Calu3 (cell line): ENCODE data around the gene OSTN. TPM values are rescaled to one million over a fixed set of nuclear protein-coding genes. Genes with fewer than 3 reads are reported as not detected.
"Not testable (repeated sequence)": the region's sequence is repeated elsewhere in the genome, so short reads cannot be mapped to it uniquely, and the experiment has no call there.

Source experiments
- BruUV-seq: library from RNA; stranded (reverse); fragments of 400-500 nt; replicated peaks from 2 replicates; lab custom pipeline; 2021; lab: Mats Ljungman, UMichigan
- CTCF ChIA-PET: fragments of 300-600 bp; sonication (Branson Sonifier 250); formaldehyde crosslinking; loops from one replicate; lab custom pipeline; 2022; ENCODE audit warnings: antibody characterized with exemption; lab: Charles Lee
- DNase-seq: peaks from one replicate; pipeline ENCODE4 v3.0.0; 2022
- H3K27ac Mint-ChIP-seq: one replicate; pipeline ENCODE4 v1.8.0; 2022; ENCODE audit warnings: mixed read lengths; ENCODE audit not compliant: unreplicated experiment
- H3K27me3 Mint-ChIP-seq: one replicate; pipeline ENCODE4 v1.8.0; 2022; ENCODE audit warnings: mixed read lengths; ENCODE audit not compliant: unreplicated experiment
- H3K36me3 Mint-ChIP-seq: one replicate; pipeline ENCODE4 v1.8.0; 2022; ENCODE audit warnings: mild to moderate bottlenecking, moderate library complexity, mixed read lengths; ENCODE audit not compliant: insufficient read depth, unreplicated experiment
- H3K4me1 Mint-ChIP-seq: one replicate; pipeline ENCODE4 v1.8.0; 2022; ENCODE audit warnings: mild to moderate bottlenecking, low read depth, mixed read lengths; ENCODE audit not compliant: unreplicated experiment
- H3K4me3 Mint-ChIP-seq: one replicate; pipeline ENCODE4 v1.8.0; 2022; ENCODE audit warnings: mild to moderate bottlenecking, low read depth, moderate library complexity, mixed read lengths; ENCODE audit not compliant: unreplicated experiment
- H3K9me3 Mint-ChIP-seq: one replicate; pipeline ENCODE4 v1.8.0; 2022; ENCODE audit warnings: low read depth, mixed read lengths; ENCODE audit not compliant: unreplicated experiment
- intact Hi-C: fragments of 100-400 bp; cut with micrococcal nuclease; formaldehyde crosslinking; loops from one replicate; pipeline ENCODE4 v1.10.0; 2022; ENCODE audit not compliant: unreplicated experiment
- total RNA-seq: library from RNA; stranded (reverse); gene quantifications from 2 replicates; pipeline ENCODE4 v1.2.3, GENCODE V29; 2022
- TF ChIP-seq, protein P1 (sequence below): fragments of 200-600 bp; IDR thresholded peaks from one replicate; pipeline ENCODE4 v1.8.0; 2022; ENCODE audit warnings: antibody characterized with exemption; ENCODE audit not compliant: unreplicated experiment

OSTN gene
- total RNA-seq, 1 experiment from 2014 or later = not detected

DNA sequence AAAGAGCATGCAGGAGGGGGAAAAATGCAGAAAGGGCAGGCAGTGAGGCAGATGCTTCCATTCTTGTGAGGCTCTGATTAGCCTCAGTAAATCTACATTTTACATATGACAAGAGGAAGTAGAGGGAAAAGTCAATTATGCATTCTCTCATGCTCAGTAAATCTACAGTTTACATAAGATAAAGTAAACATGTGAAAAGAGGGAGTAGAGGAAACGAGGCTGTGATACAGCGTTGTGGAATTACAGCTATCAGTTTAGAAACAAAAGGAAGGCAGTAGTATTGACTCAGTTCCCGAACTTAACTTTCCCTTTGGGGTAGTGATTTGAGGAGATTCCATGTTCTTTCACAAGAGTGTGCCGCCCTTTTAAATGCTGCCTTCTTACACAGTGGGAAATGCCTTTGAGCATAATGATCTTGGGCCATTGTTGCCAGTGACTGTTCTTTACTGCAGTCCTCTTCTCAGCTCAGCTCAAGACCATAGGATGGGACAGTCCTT, 39.3 kb downstream of the OSTN start:
- Mint-ChIP-seq H3K27me3 (no peaks in the 10 kb centered on the region), H3K36me3 (peaks cover 5% of the 10 kb centered on the region), H3K4me1 (peaks cover 53% of the 10 kb centered on the region), H3K4me3 (peak overlapping the region; percentile 39), H3K27ac (peak overlapping the region; percentile 51), H3K9me3 (no peaks in the 10 kb centered on the region)
- TF ChIP-seq, protein P1, sequence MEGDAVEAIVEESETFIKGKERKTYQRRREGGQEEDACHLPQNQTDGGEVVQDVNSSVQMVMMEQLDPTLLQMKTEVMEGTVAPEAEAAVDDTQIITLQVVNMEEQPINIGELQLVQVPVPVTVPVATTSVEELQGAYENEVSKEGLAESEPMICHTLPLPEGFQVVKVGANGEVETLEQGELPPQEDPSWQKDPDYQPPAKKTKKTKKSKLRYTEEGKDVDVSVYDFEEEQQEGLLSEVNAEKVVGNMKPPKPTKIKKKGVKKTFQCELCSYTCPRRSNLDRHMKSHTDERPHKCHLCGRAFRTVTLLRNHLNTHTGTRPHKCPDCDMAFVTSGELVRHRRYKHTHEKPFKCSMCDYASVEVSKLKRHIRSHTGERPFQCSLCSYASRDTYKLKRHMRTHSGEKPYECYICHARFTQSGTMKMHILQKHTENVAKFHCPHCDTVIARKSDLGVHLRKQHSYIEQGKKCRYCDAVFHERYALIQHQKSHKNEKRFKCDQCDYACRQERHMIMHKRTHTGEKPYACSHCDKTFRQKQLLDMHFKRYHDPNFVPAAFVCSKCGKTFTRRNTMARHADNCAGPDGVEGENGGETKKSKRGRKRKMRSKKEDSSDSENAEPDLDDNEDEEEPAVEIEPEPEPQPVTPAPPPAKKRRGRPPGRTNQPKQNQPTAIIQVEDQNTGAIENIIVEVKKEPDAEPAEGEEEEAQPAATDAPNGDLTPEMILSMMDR = no peak
- BruUV-seq = no TSS peak
- DNase-seq = no peak
- intact Hi-C loops = loop anchor here (5.0 kb wide), 1 partner anchor 96 kb away; no protein-coding TSS in a partner anchor
- CTCF ChIA-PET = interaction anchor here (1.0 to 1.1 kb wide), 2 partner anchors 24 to 1114 kb away, joined by 3 read pairs; no protein-coding TSS in a partner anchor

DNA sequence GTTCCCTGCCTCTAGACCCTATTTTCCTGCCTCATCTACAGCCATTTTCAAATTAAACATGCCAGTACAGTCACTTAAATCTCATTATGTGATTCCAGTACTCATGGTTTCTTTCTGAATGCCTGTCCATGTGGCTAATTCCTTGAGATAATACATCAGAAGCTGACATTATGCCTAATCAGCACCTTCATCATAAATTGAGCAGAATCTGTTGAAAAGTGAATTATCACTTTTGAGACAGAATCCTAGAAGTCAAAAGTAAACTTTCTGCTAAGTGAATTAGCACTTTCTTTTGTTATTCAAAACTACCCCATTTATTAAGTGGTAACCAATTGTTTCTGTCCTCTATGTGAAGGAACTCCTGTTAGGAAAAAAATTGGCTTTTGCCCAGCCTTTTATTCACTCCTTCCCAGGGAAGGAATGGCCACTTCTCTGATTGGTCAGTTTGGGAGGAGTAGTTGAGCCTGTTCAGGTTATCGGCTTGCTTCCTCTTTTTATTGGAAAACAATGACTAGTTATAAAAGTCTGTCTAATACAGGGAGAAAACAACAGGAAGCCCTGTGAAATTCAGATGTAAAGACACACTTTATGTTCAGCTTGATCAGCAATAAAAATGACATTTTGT, 40.5 kb downstream of the OSTN start:
- BruUV-seq = no TSS peak
- H3K27me3 Mint-ChIP-seq = no peaks in the 10 kb centered on the region
- H3K4me3 Mint-ChIP-seq = no peak overlapping the region
- H3K36me3 Mint-ChIP-seq = peaks cover 5% of the 10 kb centered on the region
- no peaks in the 10 kb centered on the region for H3K9me3 Mint-ChIP-seq
- H3K4me1 Mint-ChIP-seq = peaks cover 53% of the 10 kb centered on the region
- TF ChIP-seq, protein P1 = no peak
- H3K27ac Mint-ChIP-seq = no peak overlapping the region
- no peak for DNase-seq
- CTCF ChIA-PET = no interaction called here
- intact Hi-C loops = loop anchor here (5.0 to 10.0 kb wide), 2 partner anchors 97 to 115 kb away; no protein-coding TSS in a partner anchor

DNA sequence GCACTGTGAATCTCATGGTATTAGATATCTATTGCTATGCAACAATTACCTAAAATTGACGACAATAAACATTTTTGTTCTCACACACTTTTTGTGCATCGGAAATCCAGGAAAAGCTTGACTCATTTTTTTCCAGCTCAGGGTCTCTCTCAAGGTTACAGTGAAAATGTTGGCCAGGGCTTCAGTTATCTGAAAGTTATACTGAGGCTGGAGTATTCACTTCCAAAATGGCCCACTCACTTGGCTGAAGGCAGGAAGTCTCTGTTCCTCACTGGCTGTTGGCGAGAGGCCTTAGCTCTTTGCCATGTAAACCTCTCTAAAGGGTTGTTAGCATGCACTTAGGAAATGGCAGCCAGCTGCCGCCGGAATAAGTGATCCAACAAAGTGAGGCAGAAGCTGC, 41.4 kb downstream of the OSTN start:
- Mint-ChIP-seq H3K9me3 (no peaks in the 10 kb centered on the region), H3K4me1 (peaks cover 50% of the 10 kb centered on the region), H3K36me3 (peaks cover 5% of the 10 kb centered on the region), H3K4me3 (no peak overlapping the region), H3K27me3 (no peaks in the 10 kb centered on the region), H3K27ac (no peak overlapping the region)
- CTCF ChIA-PET = interaction anchor here (0.5 to 0.6 kb wide), 2 partner anchors 59 to 262 kb away, joined by 3 to 4 read pairs; no protein-coding TSS in a partner anchor
- TF ChIP-seq, protein P1 = no peak
- DNase-seq = no peak
- intact Hi-C loops = loop anchor here (10.0 kb wide), 1 partner anchor 114 kb away; no protein-coding TSS in a partner anchor
- no TSS peak for BruUV-seq

DNA sequence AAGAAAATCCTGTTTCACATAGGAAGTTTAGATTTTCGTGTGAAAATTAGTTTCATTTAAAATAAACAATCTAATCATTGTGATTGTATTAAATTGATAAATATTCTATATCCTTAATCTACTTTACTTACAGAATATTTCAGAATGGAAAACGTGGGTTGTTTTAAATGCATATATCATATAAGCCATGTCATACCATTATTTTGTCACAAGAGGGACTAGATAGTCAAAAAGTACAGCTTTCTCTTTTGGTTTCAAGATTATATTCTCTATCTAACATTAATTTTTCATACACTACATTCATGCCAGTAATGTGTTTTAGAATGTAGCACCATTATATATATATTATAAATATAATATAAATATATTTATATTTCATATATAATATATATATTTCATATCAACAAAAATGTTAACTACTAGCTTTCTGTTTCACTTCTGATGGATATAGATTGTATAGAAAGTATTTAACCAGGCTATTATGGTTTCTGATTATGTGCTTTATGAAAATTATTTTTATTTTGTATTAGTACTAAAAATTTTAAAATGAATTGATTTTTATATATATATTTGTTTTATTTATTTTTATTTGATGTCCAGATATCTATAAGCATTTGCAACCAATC, 45.3 kb downstream of the OSTN start:
- Mint-ChIP-seq H3K9me3 (no peaks in the 10 kb centered on the region), H3K4me3 (no peak overlapping the region), H3K36me3 (no peaks in the 10 kb centered on the region), H3K27ac (no peak overlapping the region), H3K4me1 (peaks cover 27% of the 10 kb centered on the region), H3K27me3 (no peaks in the 10 kb centered on the region)
- CTCF ChIA-PET = interaction anchor here (1.0 to 1.2 kb wide), 2 partner anchors 108 to 437 kb away, joined by 3 read pairs; no protein-coding TSS in a partner anchor
- intact Hi-C loops = loop anchor here (1.0 to 10.0 kb wide), 3 partner anchors 86 to 145 kb away; partner anchors contain the start of gene UTS2B
- no peak for DNase-seq
- TF ChIP-seq, protein P1 = peak; percentile 54
- no TSS peak for BruUV-seq

DNA sequence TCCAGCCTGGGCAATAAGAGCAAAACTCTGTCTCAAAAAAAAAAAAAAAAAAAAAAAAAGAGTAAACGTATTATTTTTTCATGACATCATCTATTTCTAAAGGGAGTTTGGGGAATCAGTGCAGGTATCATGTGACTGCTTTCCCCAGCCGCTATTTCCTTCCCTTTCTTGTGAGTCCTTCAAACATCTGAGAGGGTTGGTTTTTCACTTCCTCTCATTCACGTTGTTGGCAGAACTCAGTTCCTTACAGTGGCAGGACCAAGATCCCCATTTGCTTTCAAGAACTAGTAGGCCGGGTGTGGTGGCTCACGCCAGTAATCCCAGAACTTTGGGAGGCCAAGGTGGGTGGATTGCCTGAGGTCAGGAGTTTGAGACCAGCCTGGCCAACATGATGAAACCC, 47.0 kb downstream of the OSTN start:
- H3K4me1 Mint-ChIP-seq = peaks cover 15% of the 10 kb centered on the region
- H3K9me3 Mint-ChIP-seq, H3K27ac Mint-ChIP-seq, H3K36me3 Mint-ChIP-seq, H3K4me3 Mint-ChIP-seq, DNase-seq, H3K27me3 Mint-ChIP-seq, BruUV-seq: not testable (repeated sequence)
- CTCF ChIA-PET = interaction anchor here (0.7 to 1.0 kb wide), 3 partner anchors 9 to 114 kb away, joined by 3 to 6 read pairs (median 5); no protein-coding TSS in a partner anchor
- intact Hi-C loops = loop anchor here (10.0 kb wide), 1 partner anchor 109 kb away; no protein-coding TSS in a partner anchor
